SK-N-MC (cell line): ENCODE data around the gene MRPL21.

Experiments used
- DNase-seq: peaks from one replicate; pipeline ENCODE4 v3.0.0-alpha.2; 2011; ENCODE audit warnings: low read depth, low spot score
- H3K27ac ChIP-seq: fragments of 200-600 bp; sonication (generic); 2 replicates; pipeline ENCODE4 v1.5.1; 2016; ENCODE audit warnings: mixed run types
- H3K36me3 ChIP-seq: fragments of 200-600 bp; sonication (generic); 2 replicates; pipeline ENCODE4 v1.6.1; 2017; ENCODE audit warnings: antibody characterized with exemption, low read length, mixed read lengths; ENCODE audit not compliant: insufficient read depth
- H3K4me3 ChIP-seq: fragments of 200-600 bp; sonication (generic); 2 replicates; pipeline ENCODE4 v1.5.1; 2016
- H3K9ac ChIP-seq: fragments of 200-600 bp; sonication (generic); 2 replicates; pipeline ENCODE4 v1.8.0; 2017; ENCODE audit warnings: mixed run types, mixed read lengths; ENCODE audit not compliant: insufficient read length
- H3K9me3 ChIP-seq: fragments of 200-600 bp; sonication (generic); 2 replicates; pipeline ENCODE4 v1.6.1; 2017; ENCODE audit warnings: low read depth, mild to moderate bottlenecking, antibody characterized with exemption, low read length, moderate library complexity, mixed read lengths
- EZH2 ChIP-seq: fragments of 200-600 bp; sonication (generic); IDR thresholded peaks from one replicate; pipeline ENCODE4 v1.6.1; 2017; ENCODE audit warnings: antibody characterized with exemption
- FOXP2 ChIP-seq: optimal IDR thresholded peaks from 2 replicates; pipeline ENCODE3; 2011; ENCODE audit warnings: mild to moderate bottlenecking, moderate library complexity; ENCODE audit not compliant: insufficient read depth; ENCODE audit errors: extremely low read length, control extremely low read depth
- POLR2AphosphoS5 ChIP-seq: IDR thresholded peaks from 2 replicates; pipeline ENCODE4 v1.6.1; 2012; ENCODE audit warnings: mild to moderate bottlenecking, low read depth, low read length, borderline replicate concordance

The MRPL21 gene

GRCh38 chr11:68942095-68942620 lies 38.5 kb upstream of the MRPL21 start:
- no peak overlapping the region for H3K27ac ChIP-seq
- DNase-seq: no peak

DNA sequence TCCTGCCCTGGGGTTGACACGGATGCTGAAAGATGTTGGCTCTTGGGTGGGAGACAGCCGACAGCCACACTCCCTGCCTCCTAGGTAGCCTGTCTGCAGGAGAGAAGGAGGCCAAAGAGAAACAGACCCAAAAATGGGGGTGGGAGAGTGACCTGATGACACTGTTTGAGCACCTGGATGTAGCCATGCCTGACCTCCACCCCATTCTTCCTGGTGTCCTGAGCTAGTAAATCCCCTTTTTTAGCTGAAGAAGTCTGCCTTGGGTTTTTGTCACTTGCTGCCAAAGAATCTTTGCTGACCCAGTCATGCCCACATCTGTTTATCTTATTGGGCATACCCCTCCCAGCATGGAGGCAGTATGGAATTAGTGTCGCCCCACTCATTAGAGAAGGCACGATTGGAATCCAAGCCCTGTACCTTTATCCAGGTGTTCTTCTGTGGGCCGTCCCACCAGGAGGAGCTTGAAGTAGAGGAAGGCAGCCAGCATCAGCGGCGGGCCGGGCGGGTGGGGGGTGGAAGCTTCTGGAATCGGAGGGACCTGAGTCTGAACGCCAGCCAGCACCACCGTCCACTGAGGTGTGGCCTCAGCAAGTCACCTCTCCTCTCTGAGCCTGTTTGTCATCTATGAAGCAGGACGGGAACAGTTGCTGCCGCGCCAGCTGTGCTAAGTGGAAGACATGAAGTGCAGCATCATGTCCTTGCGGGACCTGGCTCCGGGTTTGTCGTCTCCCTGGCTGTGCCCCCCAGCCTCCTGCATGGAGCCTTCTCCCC lies 37.9 kb upstream of the MRPL21 start:
- no peak for DNase-seq
- Histone ChIP-seq H3K27ac (no peak overlapping the region), H3K36me3 (peaks cover 23% of the 10 kb centered on the region), H3K9ac (no peak overlapping the region), H3K9me3 (no peaks in the 10 kb centered on the region), H3K4me3 (no peak overlapping the region)
- no peak for TF ChIP-seq FOXP2
- no peak for TF ChIP-seq EZH2
- TF ChIP-seq POLR2AphosphoS5: no peak

More at GRCh38 chr11:68942095-68942620, 38.5 kb upstream of the MRPL21 start:
- Histone ChIP-seq H3K9me3 (no peaks in the 10 kb centered on the region), H3K9ac (no peak overlapping the region), H3K36me3 (peaks cover 18% of the 10 kb centered on the region), H3K4me3 (no peak overlapping the region)
- TF ChIP-seq POLR2AphosphoS5 (no peak; the same call in 1 of the 2 replicates), EZH2 (no peak), FOXP2 (no peak)

- H3K9ac ChIP-seq: no peak overlapping the region
- H3K36me3 ChIP-seq: peaks cover 28% of the 10 kb centered on the region
- H3K9me3 ChIP-seq: no peaks in the 10 kb centered on the region
- H3K27ac ChIP-seq: no peak overlapping the region
- TF ChIP-seq POLR2AphosphoS5: no peak
- TF ChIP-seq EZH2: no peak
- TF ChIP-seq FOXP2: no peak
- no peak for DNase-seq
- H3K4me3 ChIP-seq: no peak overlapping the region
Observed at GRCh38 chr11:68940651-68941323, 37.2 kb upstream of the MRPL21 start.

- H3K36me3 ChIP-seq: peaks cover 32% of the 10 kb centered on the region
- H3K27ac ChIP-seq: no peak overlapping the region
- TF ChIP-seq EZH2: no peak
- TF ChIP-seq POLR2AphosphoS5: no peak
- no peak for TF ChIP-seq FOXP2
- H3K4me3 ChIP-seq: no peak overlapping the region
- no peak for DNase-seq
- H3K9me3 ChIP-seq: no peaks in the 10 kb centered on the region
- H3K9ac ChIP-seq: no peak overlapping the region
Observed at GRCh38 chr11:68939583-68940555, 36.2 kb upstream of the MRPL21 start.

GRCh38 chr11:68938816-68939582 lies 35.4 kb upstream of the MRPL21 start:
- H3K9me3 ChIP-seq: no peaks in the 10 kb centered on the region
- TF ChIP-seq POLR2AphosphoS5 (no peak), FOXP2 (no peak), EZH2 (no peak)
- H3K4me3 ChIP-seq: no peak overlapping the region
- H3K9ac ChIP-seq: no peak overlapping the region
- no peak for DNase-seq
- no peak overlapping the region for H3K27ac ChIP-seq
- peaks cover 33% of the 10 kb centered on the region for H3K36me3 ChIP-seq

DNA sequence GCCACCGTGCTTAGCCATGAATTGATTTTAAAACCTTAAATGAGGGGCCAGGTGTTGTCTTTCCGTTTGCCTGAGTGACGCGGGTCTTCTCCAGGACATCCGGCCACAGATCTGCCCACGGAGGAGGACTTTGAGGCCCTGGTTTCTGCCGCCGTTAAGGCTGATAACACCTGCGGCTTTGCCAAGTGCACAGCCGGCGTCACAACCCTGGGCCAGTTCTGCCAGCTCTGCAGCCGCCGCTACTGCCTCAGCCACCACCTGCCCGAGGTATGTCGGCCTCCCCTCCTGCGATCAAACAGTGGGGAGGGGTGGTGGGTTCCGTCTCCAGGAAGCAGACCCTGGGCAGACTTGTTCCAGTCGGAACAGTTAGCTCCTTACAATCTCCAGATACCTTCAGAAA lies 34.5 kb upstream of the MRPL21 start:
- H3K27ac ChIP-seq: no peak overlapping the region
- no peak for DNase-seq
- peaks cover 33% of the 10 kb centered on the region for H3K36me3 ChIP-seq
- H3K4me3 ChIP-seq: no peak overlapping the region
- no peak overlapping the region for H3K9ac ChIP-seq
- H3K9me3 ChIP-seq: no peaks in the 10 kb centered on the region
- TF ChIP-seq POLR2AphosphoS5 (no peak), FOXP2 (no peak), EZH2 (no peak)

DNA sequence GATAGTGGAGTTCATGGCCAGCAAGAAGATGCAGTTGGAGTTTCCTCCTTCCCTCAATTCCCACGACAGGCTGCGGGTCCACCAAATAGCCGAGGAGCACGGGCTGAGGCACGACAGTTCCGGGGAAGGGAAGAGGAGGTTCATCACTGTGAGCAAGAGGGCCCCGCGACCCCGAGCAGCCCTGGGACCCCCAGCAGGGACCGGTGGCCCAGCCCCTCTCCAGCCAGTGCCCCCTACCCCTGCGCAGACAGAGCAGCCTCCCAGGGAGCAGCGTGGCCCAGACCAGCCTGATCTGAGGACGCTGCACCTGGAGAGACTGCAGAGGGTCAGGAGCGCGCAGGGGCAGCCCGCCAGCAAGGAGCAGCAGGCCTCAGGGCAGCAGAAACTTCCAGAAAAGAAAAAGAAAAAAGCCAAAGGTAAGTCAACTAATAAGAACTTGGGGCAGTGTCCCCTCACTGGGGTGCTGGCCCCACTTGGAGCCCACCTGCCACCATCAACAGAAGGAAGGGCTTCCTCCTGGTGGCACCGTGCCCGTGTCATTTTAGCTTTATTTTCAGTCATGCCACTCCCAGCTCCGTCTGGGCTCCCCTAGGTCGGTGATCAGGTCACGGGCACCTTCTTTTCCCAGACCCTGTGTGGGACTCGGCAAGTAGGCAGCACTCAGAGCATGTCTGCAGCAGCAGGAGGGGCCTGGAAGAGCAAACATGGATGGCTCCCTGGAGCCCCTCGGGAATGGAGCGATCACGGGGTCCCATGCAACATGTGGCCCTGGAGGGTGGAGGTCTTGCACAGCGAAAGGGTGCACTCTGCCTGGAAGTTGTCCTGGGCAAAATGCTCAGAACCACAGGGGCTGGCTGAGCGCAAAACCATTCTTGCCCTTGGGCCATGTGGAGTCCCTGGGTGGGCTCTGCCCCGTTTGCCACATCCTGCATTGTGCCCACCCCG lies 33.3 kb upstream of the MRPL21 start:
- Histone ChIP-seq H3K27ac (no peak overlapping the region), H3K4me3 (no peak overlapping the region), H3K36me3 (peaks cover 33% of the 10 kb centered on the region), H3K9ac (no peak overlapping the region), H3K9me3 (no peaks in the 10 kb centered on the region)
- TF ChIP-seq FOXP2 (no peak), POLR2AphosphoS5 (no peak), EZH2 (no peak)
- no peak for DNase-seq
